ENCODE results near the gene FUNDC2.

Gene FUNDC2

DNA sequence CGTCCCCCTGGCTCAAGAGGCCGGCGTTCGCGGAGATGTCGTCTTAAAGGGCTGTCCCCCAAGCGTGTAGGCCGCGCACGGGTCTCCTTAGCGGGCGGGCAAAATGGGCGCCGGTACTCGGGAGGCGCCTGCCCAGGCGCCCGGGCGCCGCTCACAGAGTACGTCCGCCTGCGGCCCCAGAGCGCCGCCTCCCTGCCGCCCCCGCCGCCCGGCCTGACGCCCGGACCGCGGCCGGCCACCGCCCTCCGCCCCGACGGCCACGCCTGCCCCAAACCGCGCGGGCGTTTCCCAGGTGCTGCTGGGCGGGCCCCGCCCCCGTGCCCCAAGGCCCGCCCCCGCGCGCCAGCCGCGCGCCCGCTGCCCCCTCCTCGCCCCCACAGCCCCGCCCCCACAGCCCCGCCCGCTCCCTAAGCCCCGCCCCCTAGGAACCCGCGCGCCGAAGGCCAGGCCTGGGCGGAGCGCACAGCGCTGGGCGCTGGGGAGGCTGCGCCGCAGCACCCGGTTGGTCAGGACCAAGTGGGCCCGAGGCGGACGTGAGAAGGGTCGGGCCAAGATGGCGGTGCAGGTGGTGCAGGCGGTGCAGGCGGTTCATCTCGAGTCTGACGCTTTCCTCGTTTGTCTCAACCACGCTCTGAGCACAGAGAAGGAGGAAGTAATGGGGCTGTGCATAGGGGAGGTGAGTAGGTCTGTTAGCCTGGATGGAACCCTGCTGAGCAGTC lies 44.5 kb downstream of the FUNDC2 start, which contains the start of the genes BRCC3, CMC4 and MTCP1:
TSS of gene BRCC3 (plus strand) at position 534 of the 719 bp plus-strand sequence. CDS start at position 554, 20 bp downstream.
TSS of gene CMC4 (minus strand) at position 162 of the 719 bp plus-strand sequence. CDS start 7,113 bp downstream, outside the sequence.
TSS of gene MTCP1 (minus strand) at position 162 of the 719 bp plus-strand sequence. CDS start 5,126 bp downstream, outside the sequence.
- peak; percentile 63 for DNase-seq

DNA sequence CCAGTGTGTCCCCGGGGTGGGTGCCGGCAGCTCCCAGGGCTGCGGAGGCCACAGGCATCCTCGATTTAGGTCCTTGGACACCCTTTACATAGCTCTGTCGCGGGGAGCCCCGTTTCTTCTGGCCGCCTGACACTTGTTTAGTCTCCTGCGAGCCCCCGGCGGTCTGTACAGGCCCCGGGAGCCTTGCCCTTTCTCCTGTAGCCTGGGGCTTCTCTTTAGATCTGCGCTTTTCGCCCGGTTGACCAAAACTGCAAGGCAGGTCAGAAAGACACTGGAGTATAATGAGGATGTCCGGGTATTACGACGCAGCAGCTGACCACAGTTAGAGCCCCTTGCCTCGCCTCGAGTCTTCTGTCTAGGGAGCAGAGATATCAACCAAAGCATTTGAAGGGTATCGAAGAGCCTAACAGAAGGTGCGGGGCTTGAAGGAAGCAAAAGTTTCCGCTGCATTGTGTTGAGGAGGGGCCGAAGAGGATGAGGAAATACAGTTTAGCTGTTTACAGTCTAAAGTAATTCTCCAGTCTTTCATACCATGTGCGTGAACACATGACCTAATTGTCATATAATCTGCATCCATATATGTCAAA lies 45.1 kb downstream of the FUNDC2 start:
- DNase-seq = no peak

DNA sequence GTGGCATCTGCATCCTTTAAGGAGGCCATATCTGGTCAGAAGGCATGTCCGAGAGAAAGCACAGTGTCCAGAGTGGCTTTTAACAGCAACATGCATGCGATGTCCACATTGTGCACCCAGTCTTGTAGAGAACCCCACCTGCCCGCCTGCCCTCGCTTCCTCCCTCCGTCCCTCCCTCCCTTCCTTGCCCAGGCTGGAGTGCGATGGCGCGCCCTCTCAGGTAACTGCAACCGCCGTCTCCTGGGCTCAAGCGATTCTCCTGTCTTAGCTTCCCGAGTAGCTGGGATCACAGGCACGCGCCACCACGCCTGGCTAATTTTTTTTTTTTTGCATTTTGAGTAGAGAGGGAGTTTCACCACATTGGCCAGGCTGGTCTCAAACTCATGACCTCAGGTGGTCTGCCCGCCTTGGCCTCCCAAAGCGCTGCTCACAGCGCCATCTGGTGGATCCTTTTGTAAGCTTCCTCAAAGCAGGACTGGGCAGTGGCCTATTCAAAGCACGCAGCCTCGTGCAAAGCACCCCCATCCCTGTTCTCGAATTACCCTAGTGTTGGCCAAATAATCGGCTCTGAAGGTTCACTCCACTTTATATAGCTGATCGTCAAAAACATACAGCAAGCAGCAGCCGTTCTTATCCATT lies 59.7 kb downstream of the FUNDC2 start:
- DNase-seq = peak; percentile 31

DNA sequence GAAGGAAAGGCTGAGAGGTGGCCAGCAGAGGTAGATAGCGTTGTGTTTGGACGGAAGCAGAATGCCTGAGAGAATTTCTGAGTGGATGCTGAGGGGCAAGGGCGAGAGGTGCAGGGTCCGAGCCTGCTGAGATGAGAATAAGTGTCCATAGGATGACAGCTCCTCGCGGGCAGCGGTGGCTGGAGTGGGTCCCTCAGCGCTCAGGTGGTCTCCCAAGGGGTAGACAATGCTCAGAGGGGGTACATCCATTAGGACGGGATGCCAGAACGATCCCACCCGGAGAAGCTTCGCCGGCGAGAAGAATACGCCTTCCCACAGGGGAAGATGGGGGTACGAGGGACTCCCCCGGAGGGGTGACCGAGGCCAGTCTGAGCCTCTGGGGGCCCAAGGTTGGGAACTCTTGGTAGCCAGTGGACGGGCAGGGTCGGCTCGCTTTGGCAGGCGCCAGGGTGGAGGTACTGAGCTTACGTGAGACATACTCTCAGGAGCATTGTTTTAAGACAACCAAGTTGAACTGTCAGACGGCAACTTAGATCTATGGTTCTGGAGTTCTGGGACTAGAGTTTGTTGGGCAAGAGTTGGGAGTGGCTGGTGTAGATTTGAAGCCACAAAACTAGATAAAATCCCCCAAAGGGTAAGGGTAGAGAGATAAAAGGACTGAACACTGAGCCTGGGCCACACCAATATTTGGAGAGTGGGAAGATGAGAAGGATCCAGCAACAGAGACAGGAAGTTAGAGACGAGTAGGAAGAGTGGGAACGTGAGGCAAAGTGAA lies 60.5 kb downstream of the FUNDC2 start:
- no peak for DNase-seq

- peak; percentile 8 for DNase-seq
Measured at GRCh38 chrX:155094468-155095061, 67.9 kb downstream of the FUNDC2 start.

GRCh38 chrX:155105919-155106318 lies 79.3 kb downstream of the FUNDC2 start:
- no peak for DNase-seq

DNA sequence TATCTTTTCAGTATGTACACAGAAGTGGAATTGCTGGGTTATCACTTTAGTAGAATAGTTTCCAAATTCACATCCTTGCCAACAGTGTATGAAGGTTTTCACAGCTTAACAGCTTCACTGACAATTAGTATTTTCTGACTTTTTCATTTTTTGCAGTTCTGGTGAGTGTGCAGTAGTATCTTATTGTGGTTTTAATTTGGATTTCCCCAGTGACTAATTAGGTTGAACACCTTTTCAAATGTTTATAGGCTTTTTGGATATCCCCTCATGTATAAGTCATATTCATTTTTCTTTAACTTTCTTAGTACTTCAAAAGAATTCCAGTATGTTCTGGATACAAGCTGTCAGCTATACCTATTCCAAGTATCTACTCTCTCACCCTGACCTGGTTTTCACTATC lies 81.8 kb downstream of the FUNDC2 start:
- no peak for DNase-seq
